T-helper 2 cell treated with Interferon-gamma antibody and Interleukin-4, amounts not matched to agents 5 μg/mL and 100 μg/mL, for 36 hours (primary cell): ENCODE data around the gene SFI1.

ENCODE experiments used
- DNase-seq: peaks from one replicate; pipeline ENCODE4 v3.0.0; 2021; ENCODE audit warnings: low spot score
- H3K27ac Mint-ChIP-seq: one replicate; pipeline ENCODE4 v1.8.0; 2021; ENCODE audit warnings: mild to moderate bottlenecking, mixed read lengths
- H3K27me3 Mint-ChIP-seq: one replicate; pipeline ENCODE4 v1.8.0; 2021; ENCODE audit warnings: low read depth, mixed read lengths
- H3K36me3 Mint-ChIP-seq: one replicate; pipeline ENCODE4 v1.8.0; 2021; ENCODE audit warnings: low read depth, mixed read lengths
- H3K4me1 Mint-ChIP-seq: one replicate; pipeline ENCODE4 v1.8.0; 2021; ENCODE audit warnings: low read depth, mixed read lengths
- H3K4me3 Mint-ChIP-seq: one replicate; pipeline ENCODE4 v1.8.0; 2022; ENCODE audit warnings: mild to moderate bottlenecking, moderate library complexity, mixed read lengths
- H3K9me3 Mint-ChIP-seq: one replicate; pipeline ENCODE4 v1.8.0; 2021; ENCODE audit warnings: mixed read lengths

SFI1 gene

GRCh38 chr22:31603081-31603525, 106.8 kb downstream of the SFI1 start:
- no peak for DNase-seq
- Mint-ChIP-seq H3K36me3 (peaks cover 39% of the 10 kb centered on the region), H3K27ac (no peak overlapping the region)

DNA sequence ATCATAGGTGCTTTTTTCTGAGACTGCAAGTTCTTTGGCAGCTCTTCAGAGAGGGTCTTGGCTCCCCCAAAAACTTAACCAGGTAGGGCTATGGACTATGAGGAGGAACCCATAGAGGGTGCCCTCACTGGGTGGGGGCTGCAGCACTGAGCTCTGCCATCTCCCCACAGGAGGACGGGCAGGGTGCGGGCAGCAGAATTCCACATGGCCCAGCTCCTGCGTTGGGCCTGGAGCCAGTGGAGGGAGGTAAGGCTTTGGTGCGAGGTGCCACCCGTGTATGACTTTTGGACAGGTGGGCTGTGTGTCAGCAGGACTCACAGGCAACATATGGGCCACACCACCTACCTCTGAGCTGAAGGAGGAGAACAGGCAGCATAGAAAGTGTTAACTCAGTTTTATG, 107.2 kb downstream of the SFI1 start:
- H3K36me3 Mint-ChIP-seq, result peaks cover 42% of the 10 kb centered on the region
- H3K4me3 Mint-ChIP-seq, result no peak overlapping the region
- H3K4me1 Mint-ChIP-seq, result no peaks in the 10 kb centered on the region
- no peak overlapping the region for H3K27ac Mint-ChIP-seq
- no peaks in the 10 kb centered on the region for H3K9me3 Mint-ChIP-seq
- no peak for DNase-seq
- H3K27me3 Mint-ChIP-seq, result no peaks in the 10 kb centered on the region

More at GRCh38 chr22:31603081-31603525, 106.8 kb downstream of the SFI1 start:
- H3K27me3 Mint-ChIP-seq, result no peaks in the 10 kb centered on the region
- H3K4me3 Mint-ChIP-seq, result no peak overlapping the region
- no peaks in the 10 kb centered on the region for H3K9me3 Mint-ChIP-seq
- H3K4me1 Mint-ChIP-seq, result no peaks in the 10 kb centered on the region

DNA sequence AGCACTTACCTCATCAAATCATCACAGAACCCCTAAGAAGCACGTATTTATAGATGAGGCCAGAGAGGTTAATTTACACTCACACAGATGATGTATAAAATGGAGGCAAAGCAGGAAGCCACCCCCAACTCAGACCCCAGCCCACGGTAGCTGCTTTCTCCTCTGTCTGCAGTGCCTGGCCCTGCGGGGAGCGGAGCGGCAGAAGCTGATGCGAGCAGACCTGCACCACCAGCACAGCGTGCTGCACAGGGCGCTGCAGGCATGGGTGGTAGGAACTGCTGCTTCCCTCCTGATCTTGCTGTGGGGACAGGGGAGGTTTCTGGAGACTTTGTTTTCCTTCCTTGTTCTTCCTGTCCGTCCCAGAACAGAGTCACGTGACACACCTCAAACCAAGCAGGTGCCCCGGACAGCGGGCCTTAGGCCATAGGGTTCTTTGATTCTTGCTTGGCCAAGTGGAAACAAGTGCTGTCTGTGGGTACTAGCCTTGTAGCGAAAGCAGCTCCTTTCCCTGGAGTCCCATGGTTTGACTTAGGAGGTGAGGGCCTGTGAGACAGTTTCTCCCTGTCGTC, 107.9 kb downstream of the SFI1 start:
- Mint-ChIP-seq H3K27ac (peak overlapping the region; percentile 63), H3K9me3 (no peaks in the 10 kb centered on the region), H3K4me1 (no peaks in the 10 kb centered on the region), H3K4me3 (no peak overlapping the region), H3K27me3 (no peaks in the 10 kb centered on the region), H3K36me3 (peaks cover 44% of the 10 kb centered on the region)
- no peak for DNase-seq

- DNase-seq, result no peak
- H3K4me1 Mint-ChIP-seq, result no peaks in the 10 kb centered on the region
- no peaks in the 10 kb centered on the region for H3K9me3 Mint-ChIP-seq
- H3K4me3 Mint-ChIP-seq, result no peak overlapping the region
- no peaks in the 10 kb centered on the region for H3K27me3 Mint-ChIP-seq
- H3K27ac Mint-ChIP-seq, result peak overlapping the region; percentile 28
- H3K36me3 Mint-ChIP-seq, result peaks cover 45% of the 10 kb centered on the region
Measured at GRCh38 chr22:31604746-31605705, 108.7 kb downstream of the SFI1 start.

GRCh38 chr22:31605851-31606585, 109.7 kb downstream of the SFI1 start:
- no peak for DNase-seq
- Mint-ChIP-seq H3K27ac (no peak overlapping the region), H3K36me3 (peaks cover 44% of the 10 kb centered on the region), H3K4me1 (no peaks in the 10 kb centered on the region), H3K27me3 (no peaks in the 10 kb centered on the region), H3K9me3 (no peaks in the 10 kb centered on the region), H3K4me3 (no peak overlapping the region)

- Mint-ChIP-seq H3K36me3 (peaks cover 40% of the 10 kb centered on the region), H3K9me3 (no peaks in the 10 kb centered on the region), H3K27ac (no peak overlapping the region), H3K4me3 (no peak overlapping the region), H3K27me3 (no peaks in the 10 kb centered on the region), H3K4me1 (no peaks in the 10 kb centered on the region)
- no peak for DNase-seq
Measured at GRCh38 chr22:31607696-31608095, 111.4 kb downstream of the SFI1 start.

GRCh38 chr22:31609716-31610115, 113.4 kb downstream of the SFI1 start:
- no peak for DNase-seq
- Mint-ChIP-seq H3K27me3 (no peaks in the 10 kb centered on the region), H3K9me3 (no peaks in the 10 kb centered on the region), H3K27ac (no peak overlapping the region), H3K4me3 (no peak overlapping the region), H3K36me3 (peaks cover 37% of the 10 kb centered on the region), H3K4me1 (peaks cover 3% of the 10 kb centered on the region)

DNA sequence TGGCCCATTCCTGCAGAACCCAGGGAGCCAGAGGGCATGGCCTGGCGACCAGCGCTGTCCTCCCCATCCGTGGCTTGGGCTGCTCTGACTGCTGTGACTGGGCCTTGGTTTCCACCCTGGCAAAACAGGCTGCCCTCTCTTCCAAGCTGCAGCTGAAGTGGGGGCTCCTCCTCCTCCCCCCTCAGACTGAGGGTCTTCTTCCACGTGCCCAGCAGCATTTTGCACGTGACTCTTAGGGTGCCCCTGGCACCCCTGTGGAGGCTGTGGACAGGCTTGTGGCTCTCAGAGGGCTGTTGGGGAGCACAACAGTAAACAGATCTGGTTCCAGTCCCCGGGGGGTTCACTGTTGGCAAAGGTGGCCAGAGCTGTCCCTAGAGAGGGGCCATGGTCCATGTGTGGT, 114.3 kb downstream of the SFI1 start:
- Mint-ChIP-seq H3K4me1 (peaks cover 9% of the 10 kb centered on the region), H3K27me3 (no peaks in the 10 kb centered on the region), H3K4me3 (no peak overlapping the region), H3K9me3 (no peaks in the 10 kb centered on the region), H3K27ac (no peak overlapping the region), H3K36me3 (peaks cover 37% of the 10 kb centered on the region)
- DNase-seq, result no peak

DNA sequence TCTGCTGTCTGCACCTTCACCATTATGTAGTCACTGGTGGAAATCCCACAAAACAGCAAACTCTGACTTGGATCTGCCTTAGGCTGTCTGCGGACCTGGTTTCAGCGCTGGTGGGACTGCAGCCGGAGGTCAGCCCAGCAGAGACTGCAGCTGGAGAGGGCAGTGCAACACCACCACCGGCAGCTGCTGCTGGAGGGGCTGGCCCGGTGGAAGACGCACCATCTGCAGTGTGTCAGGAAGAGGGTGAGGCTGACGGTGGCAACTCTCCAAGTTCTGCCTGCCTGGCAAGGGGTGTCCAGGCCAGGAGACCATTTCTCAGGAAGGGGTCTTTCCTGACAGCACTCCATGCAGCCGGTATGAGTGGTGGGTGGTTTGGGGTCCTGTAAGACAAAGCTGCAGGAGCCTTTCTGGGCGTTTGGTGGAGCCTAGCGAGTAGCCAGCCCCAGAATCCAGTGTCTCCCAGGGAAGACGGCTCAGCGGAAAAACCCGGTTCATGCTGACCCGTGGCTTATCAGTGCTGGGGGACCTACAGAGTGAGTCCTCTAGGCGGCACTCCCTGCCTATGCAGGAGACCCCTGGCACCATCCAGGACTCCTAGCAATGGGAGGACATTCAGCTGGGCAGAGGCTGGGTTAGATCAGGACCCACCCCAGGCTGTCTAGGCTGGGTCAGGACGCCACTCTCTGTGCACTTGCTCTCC, 114.9 kb downstream of the SFI1 start:
- Mint-ChIP-seq H3K9me3 (no peaks in the 10 kb centered on the region), H3K27ac (no peak overlapping the region), H3K4me3 (no peak overlapping the region), H3K4me1 (peaks cover 15% of the 10 kb centered on the region), H3K27me3 (no peaks in the 10 kb centered on the region), H3K36me3 (peaks cover 39% of the 10 kb centered on the region)
- no peak for DNase-seq

DNA sequence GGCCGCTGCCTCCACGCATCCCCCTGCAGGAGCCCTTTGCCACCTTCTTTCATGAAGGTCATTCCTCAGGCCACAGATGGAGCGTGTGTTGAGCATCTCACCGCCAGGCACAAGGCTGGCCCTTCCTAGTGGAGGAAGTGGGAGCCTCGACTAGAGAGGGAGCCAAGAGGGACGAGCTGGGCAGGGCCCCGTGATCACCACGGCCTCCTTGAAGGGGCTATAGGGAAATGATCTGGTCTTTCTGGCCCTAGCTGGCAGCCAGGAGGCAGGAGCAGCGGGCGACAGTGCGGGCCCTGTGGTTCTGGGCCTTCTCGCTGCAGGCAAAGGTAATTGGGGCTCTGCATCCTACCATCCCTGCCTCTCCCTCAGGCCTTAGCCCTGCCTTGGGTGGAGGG, 116.6 kb downstream of the SFI1 start:
- peaks cover 35% of the 10 kb centered on the region for H3K36me3 Mint-ChIP-seq
- H3K27ac Mint-ChIP-seq, result no peak overlapping the region
- no peaks in the 10 kb centered on the region for H3K27me3 Mint-ChIP-seq
- H3K9me3 Mint-ChIP-seq, result no peaks in the 10 kb centered on the region
- no peak for DNase-seq
- peaks cover 16% of the 10 kb centered on the region for H3K4me1 Mint-ChIP-seq
- H3K4me3 Mint-ChIP-seq, result no peak overlapping the region

- Mint-ChIP-seq H3K36me3 (peaks cover 33% of the 10 kb centered on the region), H3K27me3 (no peaks in the 10 kb centered on the region), H3K4me1 (peaks cover 16% of the 10 kb centered on the region), H3K9me3 (no peaks in the 10 kb centered on the region), H3K27ac (no peak overlapping the region), H3K4me3 (no peak overlapping the region)
- no peak for DNase-seq
Measured at GRCh38 chr22:31613286-31613903, 117.1 kb downstream of the SFI1 start.

GRCh38 chr22:31613904-31614296, 117.6 kb downstream of the SFI1 start:
- Mint-ChIP-seq H3K36me3 (peaks cover 37% of the 10 kb centered on the region), H3K9me3 (no peaks in the 10 kb centered on the region), H3K4me1 (peaks cover 16% of the 10 kb centered on the region), H3K27me3 (no peaks in the 10 kb centered on the region), H3K4me3 (no peak overlapping the region), H3K27ac (peak overlapping the region; percentile 69)
- DNase-seq, result no peak

DNA sequence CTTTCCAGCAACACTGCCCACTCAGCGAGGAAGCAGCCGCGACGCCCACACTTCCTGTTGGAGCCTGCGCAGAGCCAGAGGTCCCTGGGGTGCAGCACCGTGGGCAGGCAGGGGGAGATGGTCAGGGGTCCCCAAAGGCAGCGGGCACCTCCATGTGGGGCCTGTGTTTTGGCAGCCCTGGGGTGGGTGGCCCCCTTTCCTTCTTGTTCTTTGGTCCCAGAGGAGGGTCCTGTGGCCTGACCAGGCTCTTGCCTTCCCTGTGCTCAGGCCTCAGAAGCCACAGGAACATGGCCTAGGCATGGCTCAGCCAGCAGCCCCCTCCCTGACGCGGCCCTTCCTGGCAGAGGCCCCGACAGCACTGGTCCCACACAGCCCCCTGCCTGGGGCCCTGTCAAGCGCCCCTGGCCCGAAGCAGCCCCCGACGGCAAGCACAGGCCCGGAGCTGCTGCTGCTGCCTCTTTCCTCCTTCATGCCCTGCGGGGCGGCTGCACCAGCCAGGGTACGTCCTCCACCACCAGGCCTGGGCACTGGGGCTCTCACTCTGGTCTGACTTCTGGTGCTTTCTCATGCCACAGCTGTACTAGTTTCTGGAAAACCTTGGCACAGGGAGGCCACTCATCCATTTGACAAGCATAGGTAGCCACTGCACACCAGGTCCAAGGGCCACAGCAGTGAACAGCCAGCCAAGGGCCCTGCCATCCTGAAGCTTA, 118.6 kb downstream of the SFI1 start:
- Mint-ChIP-seq H3K9me3 (no peaks in the 10 kb centered on the region), H3K36me3 (peaks cover 41% of the 10 kb centered on the region), H3K27me3 (no peaks in the 10 kb centered on the region), H3K4me1 (peaks cover 16% of the 10 kb centered on the region), H3K4me3 (no peak overlapping the region), H3K27ac (peak overlapping the region; percentile 77)
- no peak for DNase-seq
